ENCODE measurements around the gene INTS14. TPM values are rescaled to one million over a fixed set of nuclear protein-coding genes. Genes with fewer than 3 reads are reported as not detected.

The INTS14 gene
- total RNA-seq, 1 experiment from 2014 or later = 38.2 TPM

DNA sequence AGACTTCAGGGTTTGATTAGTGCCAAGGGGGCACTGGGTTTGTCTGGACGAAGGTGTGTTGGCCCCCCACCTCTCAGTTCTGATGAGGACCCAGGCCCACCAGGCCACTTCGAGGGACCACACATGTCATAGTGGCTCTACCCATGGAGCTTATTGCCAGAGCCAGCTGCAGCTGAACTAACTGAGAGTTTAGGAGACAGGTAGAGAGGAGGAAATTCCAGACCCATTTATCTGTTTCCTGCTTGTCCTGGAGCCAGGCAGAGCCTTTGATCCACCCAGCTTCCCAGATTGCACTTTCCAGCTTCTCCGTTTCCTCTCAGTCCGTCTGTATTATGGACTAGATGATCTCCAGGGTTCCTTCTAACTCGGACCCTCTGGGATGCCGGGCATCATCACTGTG is 31.7 kb upstream of the INTS14 start:
- ChIA-PET POLR2A (no interaction called here), CTCF (no interaction called here)
- Mint-ChIP-seq H3K9me3 (ENCODE audit: unreplicated experiment) (no peaks in the 10 kb centered on the region), H3K4me1 (ENCODE audit: low read depth, unreplicated experiment) (no peaks in the 10 kb centered on the region), H3K27ac (ENCODE audit: unreplicated experiment) (no peak overlapping the region), H3K36me3 (ENCODE audit: insufficient read depth, unreplicated experiment) (peaks cover 3% of the 10 kb centered on the region), H3K27me3 (ENCODE audit: insufficient read depth, unreplicated experiment) (no peaks in the 10 kb centered on the region), H3K4me3 (ENCODE audit: unreplicated experiment) (no peak overlapping the region)
- Histone ChIP-seq H3K9me3 (no peaks in the 10 kb centered on the region), H3K4me1 (no peaks in the 10 kb centered on the region), H3K36me3 (ENCODE audit: control insufficient read depth, insufficient read depth, low read length) (no peaks in the 10 kb centered on the region), H3K4me3 (ENCODE audit: low read depth, low read length) (no peak overlapping the region), H3K27me3 (replicated peaks; ENCODE audit: control insufficient read depth, insufficient read depth, low read length) (no peaks in the 10 kb centered on the region)
- no peak for DNase-seq
- intact Hi-C loops (cut with micrococcal nuclease; ENCODE audit: unreplicated experiment) = no loop called here
- no peak for TF ChIP-seq CTCF (IDR thresholded peaks at IDR 0.05; ENCODE audit: insufficient read depth in 1 of 2, low read depth in 1 of 2, low read length in 1 of 2, severe bottlenecking in 1 of 2, unreplicated experiment in 1 of 2)
- no TSS peak for BruUV-seq (replicated peaks)

DNA sequence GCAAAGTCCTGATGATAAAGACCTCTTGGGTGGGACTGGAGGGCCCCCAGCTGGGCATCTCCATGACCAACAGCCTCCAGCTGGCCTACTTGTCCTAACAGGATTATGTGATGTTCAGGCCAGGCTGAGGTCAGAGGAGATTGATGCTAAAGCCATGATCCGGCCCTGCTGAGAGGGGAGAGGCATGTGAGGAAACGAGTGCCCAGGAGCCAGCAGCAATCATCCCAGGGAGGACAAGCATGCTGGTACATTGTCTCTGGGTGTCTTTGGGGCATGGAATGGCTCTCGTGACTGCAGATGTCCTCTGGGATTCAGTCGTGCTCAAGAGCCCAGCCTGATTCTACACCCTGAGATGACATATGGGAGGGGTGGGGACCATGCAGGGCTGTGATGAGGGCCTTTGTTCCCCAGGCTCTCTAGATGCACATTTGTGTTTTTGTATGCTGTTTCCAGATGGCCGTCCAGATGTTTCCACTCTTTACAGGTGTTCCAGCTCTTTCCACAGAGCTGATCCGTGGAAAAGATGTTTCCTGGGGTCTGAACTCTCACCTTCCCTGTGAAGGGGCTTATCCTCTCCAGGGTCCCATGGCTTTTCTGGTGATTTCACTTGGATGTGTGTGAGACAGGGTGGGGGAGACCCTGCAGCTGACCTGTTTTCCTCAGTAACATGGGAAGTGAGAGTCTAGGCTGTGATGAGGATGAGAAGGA is 31.0 kb upstream of the INTS14 start:
- no peak for DNase-seq
- Mint-ChIP-seq H3K4me3 (ENCODE audit: unreplicated experiment) (no peak overlapping the region), H3K27me3 (ENCODE audit: insufficient read depth, unreplicated experiment) (no peaks in the 10 kb centered on the region), H3K36me3 (ENCODE audit: insufficient read depth, unreplicated experiment) (peaks cover 9% of the 10 kb centered on the region), H3K9me3 (ENCODE audit: unreplicated experiment) (no peaks in the 10 kb centered on the region), H3K4me1 (ENCODE audit: low read depth, unreplicated experiment) (no peaks in the 10 kb centered on the region), H3K27ac (ENCODE audit: unreplicated experiment) (no peak overlapping the region)
- Histone ChIP-seq H3K4me1 (no peaks in the 10 kb centered on the region), H3K4me3 (ENCODE audit: low read depth, low read length) (no peak overlapping the region), H3K9me3 (no peaks in the 10 kb centered on the region), H3K27me3 (replicated peaks; ENCODE audit: control insufficient read depth, insufficient read depth, low read length) (no peaks in the 10 kb centered on the region), H3K36me3 (ENCODE audit: control insufficient read depth, insufficient read depth, low read length) (no peaks in the 10 kb centered on the region)
- no peak for TF ChIP-seq CTCF (IDR thresholded peaks at IDR 0.05; ENCODE audit: insufficient read depth in 1 of 2, low read depth in 1 of 2, low read length in 1 of 2, severe bottlenecking in 1 of 2, unreplicated experiment in 1 of 2)
- BruUV-seq (replicated peaks) = no TSS peak
- ChIA-PET POLR2A (no interaction called here), CTCF (no interaction called here)
- intact Hi-C loops (cut with micrococcal nuclease; ENCODE audit: unreplicated experiment) = no loop called here

DNA sequence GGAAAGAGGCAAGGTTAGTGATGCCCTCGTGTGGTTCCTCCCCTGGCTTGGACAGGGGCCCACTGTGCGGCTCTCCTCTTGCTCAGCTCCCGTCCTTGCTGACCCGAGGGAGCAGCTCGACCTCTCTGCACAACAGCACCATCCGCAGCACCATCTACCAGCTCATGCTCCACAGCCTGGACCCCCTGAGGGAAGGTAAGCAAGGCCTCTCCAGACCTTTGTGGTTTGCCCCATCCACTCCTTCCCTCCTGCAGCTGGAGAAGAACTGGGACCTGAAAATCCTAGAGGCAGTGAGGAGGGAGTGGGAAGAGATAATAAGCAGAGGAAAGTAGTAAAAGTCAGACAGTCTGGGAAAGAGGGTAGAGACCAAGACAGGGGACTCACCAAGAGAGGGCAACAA is 28.6 kb upstream of the INTS14 start:
- intact Hi-C loops (cut with micrococcal nuclease; ENCODE audit: unreplicated experiment) = loop anchor here (2.0 kb wide), 1 partner anchor 217 kb away; no protein-coding TSS in a partner anchor
- BruUV-seq (replicated peaks) = no TSS peak
- H3K27me3 Mint-ChIP-seq (ENCODE audit: insufficient read depth, unreplicated experiment) = no peaks in the 10 kb centered on the region
- H3K9me3 Mint-ChIP-seq (ENCODE audit: unreplicated experiment) = no peaks in the 10 kb centered on the region
- TF ChIP-seq CTCF (IDR thresholded peaks at IDR 0.05; ENCODE audit: insufficient read depth in 1 of 2, low read depth in 1 of 2, low read length in 1 of 2, severe bottlenecking in 1 of 2, unreplicated experiment in 1 of 2) = no peak
- peaks cover 9% of the 10 kb centered on the region for H3K36me3 Mint-ChIP-seq (ENCODE audit: insufficient read depth, unreplicated experiment)
- H3K27me3 ChIP-seq (replicated peaks; ENCODE audit: control insufficient read depth, insufficient read depth, low read length) = no peaks in the 10 kb centered on the region
- H3K9me3 ChIP-seq = no peaks in the 10 kb centered on the region
- ChIA-PET CTCF (interaction anchor here (1.2 kb wide), 1 partner anchor 185 kb away, joined by 9 read pairs; no protein-coding TSS in a partner anchor), POLR2A (no interaction called here)
- no peak overlapping the region for H3K4me3 Mint-ChIP-seq (ENCODE audit: unreplicated experiment)
- no peaks in the 10 kb centered on the region for H3K4me1 ChIP-seq
- no peak overlapping the region for H3K27ac Mint-ChIP-seq (ENCODE audit: unreplicated experiment)
- DNase-seq = no peak
- H3K4me3 ChIP-seq (ENCODE audit: low read depth, low read length) = no peak overlapping the region
- no peaks in the 10 kb centered on the region for H3K4me1 Mint-ChIP-seq (ENCODE audit: low read depth, unreplicated experiment)
- no peaks in the 10 kb centered on the region for H3K36me3 ChIP-seq (ENCODE audit: control insufficient read depth, insufficient read depth, low read length)

Measured in Caco-2 (cell line).